ENCODE measurements around the gene APBA1.

DNA sequence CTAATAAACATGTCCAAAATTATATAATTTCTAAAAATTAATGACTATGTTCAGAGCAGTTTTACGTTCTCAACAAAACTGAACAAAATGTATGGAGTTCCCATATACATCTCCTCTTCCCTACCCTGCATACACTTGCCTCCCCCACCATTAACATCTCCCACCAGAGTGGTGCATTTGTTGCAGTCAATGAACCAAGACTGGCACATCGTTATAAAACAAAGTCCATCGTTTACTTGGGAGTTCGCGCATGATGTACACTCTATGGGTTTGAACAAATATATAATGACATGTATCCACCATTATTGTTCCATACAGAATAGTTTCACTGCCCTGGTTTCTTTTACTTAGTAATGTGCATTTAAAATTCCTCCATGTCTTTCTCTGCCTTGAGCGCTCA is 130.1 kb downstream of the APBA1 start:
- TF ChIP-seq, protein P1, sequence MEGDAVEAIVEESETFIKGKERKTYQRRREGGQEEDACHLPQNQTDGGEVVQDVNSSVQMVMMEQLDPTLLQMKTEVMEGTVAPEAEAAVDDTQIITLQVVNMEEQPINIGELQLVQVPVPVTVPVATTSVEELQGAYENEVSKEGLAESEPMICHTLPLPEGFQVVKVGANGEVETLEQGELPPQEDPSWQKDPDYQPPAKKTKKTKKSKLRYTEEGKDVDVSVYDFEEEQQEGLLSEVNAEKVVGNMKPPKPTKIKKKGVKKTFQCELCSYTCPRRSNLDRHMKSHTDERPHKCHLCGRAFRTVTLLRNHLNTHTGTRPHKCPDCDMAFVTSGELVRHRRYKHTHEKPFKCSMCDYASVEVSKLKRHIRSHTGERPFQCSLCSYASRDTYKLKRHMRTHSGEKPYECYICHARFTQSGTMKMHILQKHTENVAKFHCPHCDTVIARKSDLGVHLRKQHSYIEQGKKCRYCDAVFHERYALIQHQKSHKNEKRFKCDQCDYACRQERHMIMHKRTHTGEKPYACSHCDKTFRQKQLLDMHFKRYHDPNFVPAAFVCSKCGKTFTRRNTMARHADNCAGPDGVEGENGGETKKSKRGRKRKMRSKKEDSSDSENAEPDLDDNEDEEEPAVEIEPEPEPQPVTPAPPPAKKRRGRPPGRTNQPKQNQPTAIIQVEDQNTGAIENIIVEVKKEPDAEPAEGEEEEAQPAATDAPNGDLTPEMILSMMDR (IDR thresholded peaks at IDR 0.05): no peak
- no peak for TF ChIP-seq POLR2A (IDR thresholded peaks at IDR 0.05)
